Measurements from ENCODE around the gene NPB. TPM values are rescaled to one million over a fixed set of nuclear protein-coding genes. Genes with fewer than 3 reads are reported as not detected.

Gene NPB
- total RNA-seq, 1 experiment from 2014 or later: not detected

GRCh38 chr17:81922566-81923301, 20.7 kb downstream of the NPB start:
- H3K4me2 ChIP-seq (ENCODE audit: low read depth, low read length, poor library complexity, severe bottlenecking): no peak overlapping the region

GRCh38 chr17:81923302-81924260, 21.5 kb downstream of the NPB start:
- Histone ChIP-seq H4K20me1 (ENCODE audit: insufficient read depth, low read depth, low read length) (peaks cover 19% of the 10 kb centered on the region; the same call in 1 of the 2 replicates), H3K9me3 (ENCODE audit: low read length) (no peaks in the 10 kb centered on the region), H3K4me2 (ENCODE audit: low read depth, low read length, poor library complexity, severe bottlenecking) (no peak overlapping the region), H3K9ac (ENCODE audit: low read length) (no peak overlapping the region), H3K4me1 (ENCODE audit: low read length) (peaks cover 29% of the 10 kb centered on the region), H3K4me3 (ENCODE audit: low read length) (no peak overlapping the region), H3K27ac (ENCODE audit: low read length) (no peak overlapping the region; the same call in 1 of the 2 replicates), H2AFZ (ENCODE audit: low read length) (no peak overlapping the region), H3K36me3 (ENCODE audit: insufficient read depth, low read length) (no peaks in the 10 kb centered on the region), H3K27me3 (ENCODE audit: low read length) (no peaks in the 10 kb centered on the region), H3K79me2 (ENCODE audit: low read length) (peaks cover 48% of the 10 kb centered on the region), H3K9me2 (replicated peaks; ENCODE audit: insufficient read depth, low read length) (no peaks in the 10 kb centered on the region)
- DNase-seq: no peak

More at GRCh38 chr17:81922566-81923301, 20.7 kb downstream of the NPB start:
- Histone ChIP-seq H2AFZ (ENCODE audit: low read length) (no peak overlapping the region), H3K9ac (ENCODE audit: low read length) (no peak overlapping the region), H3K79me2 (ENCODE audit: low read length) (peaks cover 50% of the 10 kb centered on the region), H3K9me3 (ENCODE audit: low read length) (no peaks in the 10 kb centered on the region), H3K9me2 (replicated peaks; ENCODE audit: insufficient read depth, low read length) (no peaks in the 10 kb centered on the region), H3K4me1 (ENCODE audit: low read length) (peaks cover 26% of the 10 kb centered on the region), H3K27ac (ENCODE audit: low read length) (no peak overlapping the region), H4K20me1 (ENCODE audit: insufficient read depth, low read depth, low read length) (peaks cover 19% of the 10 kb centered on the region; the same call in 1 of the 2 replicates), H3K27me3 (ENCODE audit: low read length) (no peaks in the 10 kb centered on the region), H3K4me3 (ENCODE audit: low read length) (no peak overlapping the region), H3K36me3 (ENCODE audit: insufficient read depth, low read length) (no peaks in the 10 kb centered on the region)
- DNase-seq: no peak

- Histone ChIP-seq H3K4me2 (ENCODE audit: low read depth, low read length, poor library complexity, severe bottlenecking) (peak overlapping the region; percentile 51), H3K79me2 (ENCODE audit: low read length) (peaks cover 48% of the 10 kb centered on the region), H3K4me3 (ENCODE audit: low read length) (peak overlapping the region; percentile 32; the same call in 1 of the 2 replicates), H3K27me3 (ENCODE audit: low read length) (no peaks in the 10 kb centered on the region), H3K9ac (ENCODE audit: low read length) (peak overlapping the region; percentile 46), H3K36me3 (ENCODE audit: insufficient read depth, low read length) (no peaks in the 10 kb centered on the region), H4K20me1 (ENCODE audit: insufficient read depth, low read depth, low read length) (peaks cover 19% of the 10 kb centered on the region; the same call in 1 of the 2 replicates), H3K4me1 (ENCODE audit: low read length) (peaks cover 31% of the 10 kb centered on the region), H3K9me2 (replicated peaks; ENCODE audit: insufficient read depth, low read length) (no peaks in the 10 kb centered on the region), H2AFZ (ENCODE audit: low read length) (no peak overlapping the region), H3K9me3 (ENCODE audit: low read length) (no peaks in the 10 kb centered on the region), H3K27ac (ENCODE audit: low read length) (peak overlapping the region; percentile 12; the same call in 1 of the 2 replicates)
- DNase-seq: peak; percentile 54
Measured at GRCh38 chr17:81924557-81925532, 22.8 kb downstream of the NPB start.

- H3K79me2 ChIP-seq (ENCODE audit: low read length): peaks cover 48% of the 10 kb centered on the region
- H3K4me3 ChIP-seq (ENCODE audit: low read length): peak overlapping the region; percentile 81
- H3K27ac ChIP-seq (ENCODE audit: low read length): peak overlapping the region; percentile 69
- no peaks in the 10 kb centered on the region for H3K9me2 ChIP-seq (replicated peaks; ENCODE audit: insufficient read depth, low read length)
- H3K27me3 ChIP-seq (ENCODE audit: low read length): no peaks in the 10 kb centered on the region
- no peak for DNase-seq
- H3K4me1 ChIP-seq (ENCODE audit: low read length): peaks cover 31% of the 10 kb centered on the region
- H3K9ac ChIP-seq (ENCODE audit: low read length): peak overlapping the region; percentile 96
- H3K9me3 ChIP-seq (ENCODE audit: low read length): no peaks in the 10 kb centered on the region
- H3K4me2 ChIP-seq (ENCODE audit: low read depth, low read length, poor library complexity, severe bottlenecking): peak overlapping the region; percentile 96
- peaks cover 17% of the 10 kb centered on the region; the same call in 1 of the 2 replicates for H4K20me1 ChIP-seq (ENCODE audit: insufficient read depth, low read depth, low read length)
- H2AFZ ChIP-seq (ENCODE audit: low read length): no peak overlapping the region
- H3K36me3 ChIP-seq (ENCODE audit: insufficient read depth, low read length): no peaks in the 10 kb centered on the region
Measured at GRCh38 chr17:81925860-81926450, 23.9 kb downstream of the NPB start.

- peak overlapping the region; percentile 96 for H3K9ac ChIP-seq (ENCODE audit: low read length)
- H3K9me2 ChIP-seq (replicated peaks; ENCODE audit: insufficient read depth, low read length): no peaks in the 10 kb centered on the region
- no peaks in the 10 kb centered on the region for H3K36me3 ChIP-seq (ENCODE audit: insufficient read depth, low read length)
- peak; percentile 82 for DNase-seq
- H3K79me2 ChIP-seq (ENCODE audit: low read length): peaks cover 45% of the 10 kb centered on the region
- peaks cover 31% of the 10 kb centered on the region for H3K4me1 ChIP-seq (ENCODE audit: low read length)
- H3K27ac ChIP-seq (ENCODE audit: low read length): peak overlapping the region; percentile 69
- peak overlapping the region; percentile 96 for H3K4me2 ChIP-seq (ENCODE audit: low read depth, low read length, poor library complexity, severe bottlenecking)
- peaks cover 17% of the 10 kb centered on the region; the same call in 1 of the 2 replicates for H4K20me1 ChIP-seq (ENCODE audit: insufficient read depth, low read depth, low read length)
- no peaks in the 10 kb centered on the region for H3K27me3 ChIP-seq (ENCODE audit: low read length)
- peak overlapping the region; percentile 81 for H3K4me3 ChIP-seq (ENCODE audit: low read length)
- no peak overlapping the region for H2AFZ ChIP-seq (ENCODE audit: low read length)
- no peaks in the 10 kb centered on the region for H3K9me3 ChIP-seq (ENCODE audit: low read length)
Measured at GRCh38 chr17:81926451-81927151, 24.6 kb downstream of the NPB start.

GRCh38 chr17:81927152-81927652, 25.2 kb downstream of the NPB start:
- Histone ChIP-seq H3K4me1 (ENCODE audit: low read length) (peaks cover 31% of the 10 kb centered on the region), H3K4me3 (ENCODE audit: low read length) (peak overlapping the region; percentile 81), H2AFZ (ENCODE audit: low read length) (no peak overlapping the region), H3K9ac (ENCODE audit: low read length) (peak overlapping the region; percentile 96), H3K27ac (ENCODE audit: low read length) (peak overlapping the region; percentile 69), H3K9me3 (ENCODE audit: low read length) (no peaks in the 10 kb centered on the region), H3K27me3 (ENCODE audit: low read length) (no peaks in the 10 kb centered on the region), H4K20me1 (ENCODE audit: insufficient read depth, low read depth, low read length) (peaks cover 17% of the 10 kb centered on the region; the same call in 1 of the 2 replicates), H3K4me2 (ENCODE audit: low read depth, low read length, poor library complexity, severe bottlenecking) (peak overlapping the region; percentile 96), H3K9me2 (replicated peaks; ENCODE audit: insufficient read depth, low read length) (no peaks in the 10 kb centered on the region), H3K79me2 (ENCODE audit: low read length) (peaks cover 40% of the 10 kb centered on the region), H3K36me3 (ENCODE audit: insufficient read depth, low read length) (no peaks in the 10 kb centered on the region)
- no peak for DNase-seq

All from Karpas-422 (cell line).